NCI-H2107 (cell line): Measurements from ENCODE around the gene ITPR2.
"Not testable (repeated sequence)": the region's sequence is repeated elsewhere in the genome, so short reads cannot be mapped to it uniquely, and the experiment has no call there.

Experiments
- DNase-seq: peaks from one replicate; lab custom pipeline; 2025; lab: John Stamatoyannopoulos, UW

The ITPR2 gene

DNA sequence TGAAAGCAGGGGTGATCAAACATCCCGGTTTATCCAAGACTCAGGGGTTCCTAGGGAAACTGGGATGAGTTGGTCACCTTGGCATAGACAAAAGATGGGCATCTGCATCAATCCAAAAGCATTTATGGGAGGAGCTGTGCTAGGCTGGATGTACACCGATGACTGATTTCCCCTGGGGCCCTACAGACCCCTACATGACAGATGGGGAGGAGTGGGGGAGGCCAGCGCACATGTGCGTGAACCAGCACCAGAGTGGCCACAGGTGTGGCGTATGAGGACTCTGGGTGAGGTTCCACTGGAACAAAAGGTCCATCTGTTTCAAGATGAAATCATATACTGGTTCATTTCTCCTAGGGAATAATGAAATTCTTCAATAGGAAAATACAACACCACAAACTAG is 210.4 kb downstream of the ITPR2 start:
- DNase-seq = no peak

- no peak for DNase-seq
Observed at GRCh38 chr12:26621932-26622331, 211.1 kb downstream of the ITPR2 start.

DNA sequence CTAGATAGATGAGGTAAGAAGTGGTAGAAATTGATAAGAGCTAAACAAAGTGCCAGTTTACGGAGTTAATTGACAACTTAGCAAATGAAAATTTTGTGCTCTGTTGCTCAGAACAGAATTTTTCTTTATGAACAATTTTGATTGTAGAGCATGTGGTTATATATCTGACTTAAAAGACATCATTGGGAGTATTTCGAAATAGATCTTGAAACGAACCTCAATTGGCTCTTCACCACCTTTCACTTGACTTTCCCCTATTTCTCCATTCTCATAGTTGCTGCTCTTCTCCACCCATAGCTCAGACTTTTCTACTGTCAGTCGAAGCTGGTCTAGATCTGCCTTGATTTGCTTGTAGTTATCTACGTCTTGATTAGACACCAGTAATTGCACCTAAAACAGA is 212.1 kb downstream of the ITPR2 start:
- no peak for DNase-seq

- no peak for DNase-seq
Observed at GRCh38 chr12:26617513-26617912, 215.5 kb downstream of the ITPR2 start.

- DNase-seq = no peak
Observed at GRCh38 chr12:26614011-26614616, 218.9 kb downstream of the ITPR2 start.

- DNase-seq = no peak
Observed at GRCh38 chr12:26612203-26612602, 220.8 kb downstream of the ITPR2 start.

DNA sequence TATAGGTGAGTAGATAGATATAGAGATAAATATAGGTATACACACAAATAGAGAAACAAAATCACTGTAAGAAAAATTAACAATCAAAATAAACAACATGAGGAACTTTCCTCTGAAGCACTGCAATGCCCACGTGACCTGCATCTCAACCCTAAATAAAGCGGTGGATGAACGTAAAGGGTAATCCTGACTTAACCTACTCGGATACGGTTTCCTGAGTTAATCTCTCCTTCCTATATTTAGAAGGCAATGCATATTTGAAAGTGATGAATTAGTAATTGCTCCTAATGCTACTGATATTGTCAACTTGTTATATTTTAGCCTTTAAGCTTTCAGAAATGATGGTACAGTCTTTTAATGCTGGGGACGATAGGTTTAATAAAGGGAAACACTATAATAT is 221.4 kb downstream of the ITPR2 start:
- no peak for DNase-seq

DNA sequence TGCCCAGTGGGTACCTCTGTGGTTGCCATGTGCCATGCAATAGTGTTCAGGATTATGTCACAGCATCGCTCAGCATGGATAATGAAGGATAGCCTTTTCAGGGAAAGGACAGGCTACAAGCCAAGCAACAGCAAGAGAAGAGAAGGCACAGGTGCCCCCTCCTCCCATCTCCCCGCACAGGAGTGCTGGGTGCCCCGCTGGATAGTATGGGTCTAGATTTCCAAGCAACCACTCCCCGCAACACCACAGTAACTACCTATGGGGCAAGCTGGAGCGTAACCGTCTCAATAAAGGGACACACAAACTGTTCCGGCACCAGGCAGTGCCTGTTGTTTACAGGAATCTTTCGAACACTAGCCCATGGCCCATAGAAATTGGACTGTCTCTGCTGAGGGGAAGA is 222.2 kb downstream of the ITPR2 start:
- DNase-seq = no peak

GRCh38 chr12:26609986-26610385 is 223.0 kb downstream of the ITPR2 start:
- no peak for DNase-seq

DNA sequence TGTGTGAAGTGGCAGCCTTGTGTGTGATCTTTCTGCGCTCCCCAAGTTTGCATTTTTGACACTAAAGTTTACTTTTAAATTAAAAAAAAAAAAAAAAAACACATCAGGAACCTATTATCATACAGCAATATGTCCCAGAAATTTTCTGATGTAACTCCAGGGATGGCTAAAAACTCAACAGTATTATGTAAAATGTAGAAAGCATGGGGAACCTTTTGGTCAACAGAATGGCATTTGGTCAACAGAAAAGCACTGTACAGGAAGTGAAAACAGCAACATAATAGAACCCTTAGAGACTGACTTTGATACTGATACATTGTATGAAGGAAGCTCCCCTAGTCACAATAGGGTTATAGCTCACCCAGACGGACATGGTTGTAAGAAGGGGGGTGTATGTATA is 224.3 kb downstream of the ITPR2 start:
- no peak for DNase-seq

- DNase-seq = no peak
Observed at GRCh38 chr12:26608273-26608672, 224.7 kb downstream of the ITPR2 start.

GRCh38 chr12:26606911-26607310 is 226.1 kb downstream of the ITPR2 start:
- DNase-seq = no peak

DNA sequence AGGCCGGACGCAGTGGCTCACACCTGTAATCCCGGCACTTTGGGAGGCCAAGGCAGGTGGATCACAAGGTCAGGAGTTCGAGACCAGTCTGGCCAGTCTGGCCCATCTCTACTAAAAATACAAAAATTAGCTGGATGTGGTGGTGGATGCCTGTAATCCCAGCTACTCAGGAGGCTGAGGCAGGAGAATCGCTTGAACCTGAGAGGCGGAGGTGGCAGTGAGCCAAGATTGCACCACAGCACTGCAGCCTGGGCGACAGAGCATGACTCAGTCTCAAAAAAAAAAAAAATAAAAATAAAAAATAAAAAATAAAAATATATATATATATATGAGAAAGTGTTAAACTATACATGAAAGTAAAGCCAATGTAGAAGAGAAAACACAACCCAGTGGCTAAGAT is 228.2 kb downstream of the ITPR2 start:
- not testable (repeated sequence) for DNase-seq

DNA sequence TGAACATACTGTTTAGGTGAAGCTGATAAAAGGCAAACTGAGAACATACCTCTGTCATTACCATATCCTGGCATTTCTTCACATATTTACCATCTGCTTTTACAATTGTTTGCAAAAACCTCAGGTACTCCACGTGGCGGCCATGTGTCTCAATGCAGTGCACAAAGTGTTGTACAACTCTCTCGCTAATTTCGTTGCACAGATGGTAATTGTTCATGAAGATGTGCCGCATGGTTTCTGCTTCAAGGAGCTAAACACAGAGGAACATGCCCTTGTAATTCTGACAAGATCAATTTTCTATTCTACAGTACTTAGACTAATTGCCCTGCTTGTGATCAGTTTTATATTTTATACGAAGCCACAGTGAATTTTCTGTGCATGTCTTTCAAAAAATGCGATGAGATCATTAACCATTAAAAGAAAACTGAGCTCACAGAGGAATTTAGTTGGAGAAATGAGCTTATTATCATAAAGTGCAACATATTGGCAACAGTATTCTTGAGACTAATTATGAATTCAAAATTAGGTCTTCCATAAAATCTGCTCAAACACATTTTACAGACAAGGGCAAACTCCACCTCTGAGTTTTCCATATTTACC is 233.8 kb downstream of the ITPR2 start:
- no peak for DNase-seq

DNA sequence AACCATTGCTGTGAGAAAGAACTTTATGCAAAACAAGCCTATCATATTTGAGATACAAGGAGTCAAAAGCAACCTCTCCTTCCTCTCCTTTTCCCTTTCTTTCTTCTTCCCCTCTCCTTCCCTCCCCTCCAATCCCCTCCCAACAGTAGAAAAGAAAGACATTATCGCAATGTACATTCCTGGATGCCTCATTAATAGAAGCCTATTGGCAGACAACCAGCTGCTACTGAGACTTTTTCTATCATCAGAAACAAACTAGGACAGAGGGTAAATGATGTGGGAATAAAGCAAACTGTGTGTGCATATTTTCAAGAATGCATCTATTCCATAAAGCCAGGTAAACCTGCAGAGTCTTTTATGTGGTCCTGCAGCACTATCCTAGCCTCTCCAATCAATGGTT is 237.2 kb downstream of the ITPR2 start:
- DNase-seq = no peak

GRCh38 chr12:26580619-26581018 is 252.4 kb downstream of the ITPR2 start:
- no peak for DNase-seq

DNA sequence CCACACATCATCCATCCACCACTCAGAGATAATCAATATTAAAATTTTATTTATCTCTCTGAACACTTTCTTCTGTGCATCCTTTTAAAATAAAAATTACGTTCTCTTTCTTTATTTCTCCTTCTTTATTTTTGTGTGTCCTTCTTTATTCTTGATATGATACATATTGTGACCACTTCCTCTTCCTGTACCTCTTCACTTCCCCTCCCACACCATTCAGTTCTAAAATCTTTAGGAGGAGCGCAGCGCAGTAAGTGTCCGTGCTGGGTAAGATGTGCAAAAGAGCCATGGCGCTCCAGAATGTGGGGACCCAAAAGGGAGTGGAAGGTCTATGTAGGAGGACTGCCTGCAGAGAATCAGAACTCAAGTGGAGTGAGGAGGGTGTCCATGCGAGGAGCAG is 256.7 kb downstream of the ITPR2 start:
- DNase-seq = no peak

- DNase-seq = no peak
Observed at GRCh38 chr12:26573225-26573909, 259.6 kb downstream of the ITPR2 start.

GRCh38 chr12:26572137-26572536 is 260.9 kb downstream of the ITPR2 start:
- no peak for DNase-seq

- DNase-seq = no peak
Observed at GRCh38 chr12:26571560-26571959, 261.4 kb downstream of the ITPR2 start.

DNA sequence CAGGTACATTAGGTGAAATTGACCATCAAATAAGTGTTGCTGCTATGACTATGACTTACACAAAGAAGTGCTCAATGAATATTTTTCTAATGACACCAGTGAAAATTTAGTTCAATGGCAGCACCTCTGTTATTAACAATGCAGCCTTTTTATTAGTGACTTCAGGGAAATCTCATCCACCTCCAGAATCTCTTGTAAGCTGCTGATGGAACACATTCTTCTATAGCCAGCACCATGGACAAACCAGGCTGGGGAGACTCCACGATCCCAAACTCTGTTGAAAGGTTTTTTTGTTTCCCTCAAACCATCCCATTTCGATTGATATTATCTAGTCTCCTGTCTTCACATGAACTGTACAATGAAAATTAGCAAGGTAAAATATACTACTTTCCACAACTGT is 265.9 kb downstream of the ITPR2 start:
- no peak for DNase-seq

DNA sequence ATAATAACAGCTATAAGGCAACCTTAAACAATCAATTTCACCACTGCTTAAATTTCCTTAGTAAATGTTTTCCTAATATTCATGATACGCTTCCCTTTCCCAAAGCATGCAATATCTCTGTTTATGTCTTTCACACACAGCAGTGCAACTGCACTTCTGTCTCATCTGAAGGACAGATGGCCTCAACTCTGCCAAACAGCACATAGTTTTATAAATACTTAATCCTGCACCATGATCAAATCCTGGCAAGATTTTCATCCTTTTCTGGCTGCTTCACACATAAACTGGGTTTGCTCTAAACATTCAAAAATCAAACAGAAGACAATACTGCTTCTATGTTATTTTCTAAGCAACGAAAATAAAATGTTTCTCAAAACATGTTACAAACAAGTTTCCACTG is 266.3 kb downstream of the ITPR2 start:
- DNase-seq = no peak

DNA sequence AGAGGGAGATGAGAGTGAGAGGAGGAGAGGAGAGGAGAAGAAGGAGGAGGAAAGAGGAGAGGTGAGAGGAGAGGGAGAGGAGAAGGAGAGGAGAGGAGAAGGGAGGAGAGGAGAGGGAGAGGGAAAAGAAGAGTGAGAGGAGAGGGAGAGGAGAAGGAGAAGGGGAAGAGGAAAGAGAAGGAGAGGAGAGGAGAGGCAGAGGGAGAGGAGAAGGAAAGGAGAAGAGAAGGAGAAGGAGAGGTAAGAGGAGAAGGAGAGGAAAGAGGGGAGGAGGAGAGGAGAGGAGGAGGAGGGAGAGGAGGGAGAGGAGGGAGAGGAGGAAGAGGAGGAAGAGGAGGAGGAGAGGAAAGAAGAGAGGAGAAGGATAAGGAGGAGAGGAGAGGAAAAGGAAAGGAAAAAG is 266.8 kb downstream of the ITPR2 start:
- DNase-seq = no peak

DNA sequence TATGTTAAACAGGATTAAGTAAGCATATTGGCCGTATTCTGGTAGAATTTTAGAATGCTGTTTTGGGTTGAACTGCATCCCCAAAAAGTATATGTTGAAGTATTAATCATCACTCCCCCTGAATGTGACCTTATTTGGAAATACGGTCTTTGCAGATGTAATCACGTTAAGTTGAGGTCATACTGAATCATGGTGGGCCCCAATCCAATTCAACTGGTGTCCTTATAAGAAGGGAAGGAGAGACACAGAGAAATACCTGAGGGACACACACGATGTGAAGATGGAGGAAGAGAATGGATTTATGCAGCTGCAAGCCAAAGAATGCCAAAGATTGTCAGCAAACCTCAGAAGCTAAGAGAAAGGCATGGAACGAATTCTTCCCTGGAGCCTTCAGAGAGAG is 268.6 kb downstream of the ITPR2 start:
- DNase-seq = no peak
